Measurements from ENCODE around the gene SSR4. TPM values are rescaled to one million over a fixed set of nuclear protein-coding genes. Genes with fewer than 3 reads are reported as not detected.

The SSR4 gene
- total RNA-seq, 1 experiment from 2014 or later, result 179 TPM

DNA sequence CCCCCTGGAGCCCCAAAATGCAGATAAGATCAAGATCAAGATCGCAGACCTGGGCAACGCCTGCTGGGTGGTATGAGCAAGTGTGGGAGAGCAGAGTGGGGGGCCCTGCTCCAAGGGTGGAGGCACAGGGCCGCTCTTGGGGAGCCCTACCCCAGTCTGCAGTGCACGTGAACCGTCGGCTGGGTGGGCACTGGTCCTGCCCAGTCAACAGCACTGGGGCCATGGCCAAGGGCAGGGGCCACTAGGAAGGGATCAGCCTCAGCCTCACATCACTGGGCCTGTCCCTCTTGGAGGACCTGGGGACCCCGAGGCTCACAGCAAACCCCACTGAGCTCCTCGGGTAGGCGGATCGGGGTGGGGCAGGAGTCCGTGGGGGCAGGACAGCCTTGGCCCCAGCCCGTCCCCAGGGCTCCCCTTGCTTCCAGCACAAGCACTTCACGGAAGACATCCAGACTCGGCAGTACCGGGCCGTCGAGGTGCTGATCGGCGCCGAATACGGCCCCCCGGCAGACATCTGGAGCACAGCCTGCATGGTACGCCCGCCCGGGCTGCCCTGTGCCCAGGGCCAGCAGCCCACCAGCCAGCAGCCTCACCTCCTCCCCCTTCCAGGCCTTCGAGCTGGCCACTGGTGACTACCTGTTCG is 10.0 kb upstream of the SSR4 start:
- H4K20me1 ChIP-seq (ENCODE audit: control insufficient read depth, insufficient read depth, insufficient read length), result no peaks in the 10 kb centered on the region
- no peak overlapping the region for H3K14ac ChIP-seq (ENCODE audit: insufficient read depth, low read length)
- H2BK20ac ChIP-seq (ENCODE audit: low read depth, low read length, poor library complexity, severe bottlenecking), result no peak overlapping the region
- H3K18ac ChIP-seq (ENCODE audit: insufficient read length, low read depth, low read length), result no peak overlapping the region
- no peaks in the 10 kb centered on the region for H3K79me2 ChIP-seq (ENCODE audit: insufficient read depth, low read length)
- TF ChIP-seq, protein P1, sequence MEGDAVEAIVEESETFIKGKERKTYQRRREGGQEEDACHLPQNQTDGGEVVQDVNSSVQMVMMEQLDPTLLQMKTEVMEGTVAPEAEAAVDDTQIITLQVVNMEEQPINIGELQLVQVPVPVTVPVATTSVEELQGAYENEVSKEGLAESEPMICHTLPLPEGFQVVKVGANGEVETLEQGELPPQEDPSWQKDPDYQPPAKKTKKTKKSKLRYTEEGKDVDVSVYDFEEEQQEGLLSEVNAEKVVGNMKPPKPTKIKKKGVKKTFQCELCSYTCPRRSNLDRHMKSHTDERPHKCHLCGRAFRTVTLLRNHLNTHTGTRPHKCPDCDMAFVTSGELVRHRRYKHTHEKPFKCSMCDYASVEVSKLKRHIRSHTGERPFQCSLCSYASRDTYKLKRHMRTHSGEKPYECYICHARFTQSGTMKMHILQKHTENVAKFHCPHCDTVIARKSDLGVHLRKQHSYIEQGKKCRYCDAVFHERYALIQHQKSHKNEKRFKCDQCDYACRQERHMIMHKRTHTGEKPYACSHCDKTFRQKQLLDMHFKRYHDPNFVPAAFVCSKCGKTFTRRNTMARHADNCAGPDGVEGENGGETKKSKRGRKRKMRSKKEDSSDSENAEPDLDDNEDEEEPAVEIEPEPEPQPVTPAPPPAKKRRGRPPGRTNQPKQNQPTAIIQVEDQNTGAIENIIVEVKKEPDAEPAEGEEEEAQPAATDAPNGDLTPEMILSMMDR (conservative IDR thresholded peaks at IDR 0.05), result no peak
- H3K27me3 Mint-ChIP-seq (ENCODE audit: low read depth), result peaks cover 2% of the 10 kb centered on the region; the same call in 1 of the 2 replicates
- peaks cover 15 to 37% (median 21%) of the 10 kb centered on the region in 3 experiments; a peak in 6 of 7 replicates for H3K36me3 Mint-ChIP-seq (ENCODE audit: insufficient read depth in 1 of 3, low read depth in 3 of 3)
- no CpG with 5 or more reads among the region's 27 CpGs for WGBS (ENCODE audit: extremely low coverage, insufficient read length, low lambda C conversion rate)
- DNase-seq, result no peak
- H3K4me3 Mint-ChIP-seq, result no peak overlapping the region
- no peak overlapping the region for H3K4ac ChIP-seq (ENCODE audit: low read depth, low read length)
- H2BK5ac ChIP-seq (ENCODE audit: insufficient read length, low read length), result no peak overlapping the region
- H3K27ac Mint-ChIP-seq, result no peak overlapping the region; a peak in 1 of 7 replicates
- no peak overlapping the region for H2AK5ac ChIP-seq (ENCODE audit: insufficient read length, low read length)
- H3K4me1 ChIP-seq (ENCODE audit: insufficient read depth, low read length), result no peaks in the 10 kb centered on the region
- H3K56ac ChIP-seq (ENCODE audit: insufficient read length, low read depth, low read length), result no peak overlapping the region
- H2BK120ac ChIP-seq (ENCODE audit: low read depth, low read length, poor library complexity, severe bottlenecking), result no peak overlapping the region
- H4K91ac ChIP-seq (ENCODE audit: insufficient read length, low read depth, low read length), result no peak overlapping the region
- H2BK12ac ChIP-seq (ENCODE audit: insufficient read length, low read depth, low read length), result no peak overlapping the region
- no peak overlapping the region for H3K9ac ChIP-seq (ENCODE audit: extremely low read depth, insufficient read length, low read length)
- no peaks in the 10 kb centered on the region for H3K79me1 ChIP-seq (ENCODE audit: insufficient read depth, low read depth, low read length, poor library complexity, severe bottlenecking)
- no peaks in the 10 kb centered on the region for H3K27me3 ChIP-seq (ENCODE audit: insufficient read depth, low read length)
- H2BK15ac ChIP-seq (ENCODE audit: low read depth, low read length), result no peak overlapping the region
- H4K5ac ChIP-seq (ENCODE audit: insufficient read length, low read depth, low read length), result no peak overlapping the region
- peaks cover 8% of the 10 kb centered on the region for H3K9me3 ChIP-seq (ENCODE audit: control insufficient read depth, low read depth, low read length)
- H3K4me2 ChIP-seq (ENCODE audit: insufficient read depth, insufficient read length, low read length), result no peak overlapping the region
- no peak overlapping the region for H2AFZ ChIP-seq (ENCODE audit: low read length)
- peaks cover 4 to 8% of the 10 kb centered on the region in 2 experiments for H3K4me1 Mint-ChIP-seq
- H3K27ac ChIP-seq (ENCODE audit: insufficient read length, low read depth, low read length), result no peak overlapping the region
- H3K23me2 ChIP-seq (ENCODE audit: insufficient read length, low read depth, low read length, poor library complexity, severe bottlenecking), result no peaks in the 10 kb centered on the region
- no peak overlapping the region for H4K8ac ChIP-seq (replicated peaks; ENCODE audit: insufficient read length, low read depth, low read length)
- H3K9me3 Mint-ChIP-seq, result peaks cover 50 to 66% of the 10 kb centered on the region in 2 experiments
- no peak overlapping the region for H3K23ac ChIP-seq (ENCODE audit: insufficient read length, low read depth, low read length)
- H3T11ph ChIP-seq (ENCODE audit: low read length), result no peak overlapping the region

Data from H9 (cell line).